ENCODE data around the gene LMX1B. TPM values are rescaled to one million over a fixed set of nuclear protein-coding genes. Genes with fewer than 3 reads are reported as not detected.
"Not testable (repeated sequence)": the region's sequence is repeated elsewhere in the genome, so short reads cannot be mapped to it uniquely, and the experiment has no call there.

Gene LMX1B
- total RNA-seq, 1 experiment from 2014 or later, result 2.6 TPM

DNA sequence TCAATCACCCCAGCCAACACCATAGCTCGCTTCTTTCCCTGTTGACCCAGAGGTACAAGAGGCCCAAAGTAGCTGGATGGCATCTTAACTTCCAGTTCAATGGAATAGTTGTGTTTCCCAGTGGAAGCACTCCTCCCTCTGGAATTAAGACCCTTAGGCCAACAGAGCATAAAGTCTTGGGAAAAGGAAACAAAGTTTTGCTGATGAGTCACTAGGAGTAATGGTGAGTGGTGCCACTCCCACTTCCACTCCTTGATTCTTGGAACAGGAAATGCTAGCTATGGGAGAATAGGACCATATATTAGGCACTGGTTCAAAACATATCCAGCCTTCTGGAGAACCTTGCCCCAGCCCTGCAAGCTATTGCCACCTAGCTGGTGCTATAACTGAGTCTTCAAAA is 44.7 kb upstream of the LMX1B start:
- H3K27me3 ChIP-seq (ENCODE audit: control insufficient read depth, insufficient read depth, low read length), result peaks cover 4% of the 10 kb centered on the region; the same call in 1 of the 2 replicates
- intact Hi-C loops (cut with micrococcal nuclease; ENCODE audit: unreplicated experiment), result no loop called here
- no peaks in the 10 kb centered on the region for H3K9me3 ChIP-seq (ENCODE audit: control insufficient read depth, insufficient read depth, low read depth, low read length)
- no peak overlapping the region for H3K27ac ChIP-seq (ENCODE audit: low read length)
- TF ChIP-seq POLR2AphosphoS5 (IDR thresholded peaks at IDR 0.05; ENCODE audit: low read depth, low read length) (no peak), SIN3A (IDR thresholded peaks at IDR 0.05; ENCODE audit: borderline replicate concordance, insufficient read depth, low read depth, low read length) (no peak)
- TF ChIP-seq, protein P1, sequence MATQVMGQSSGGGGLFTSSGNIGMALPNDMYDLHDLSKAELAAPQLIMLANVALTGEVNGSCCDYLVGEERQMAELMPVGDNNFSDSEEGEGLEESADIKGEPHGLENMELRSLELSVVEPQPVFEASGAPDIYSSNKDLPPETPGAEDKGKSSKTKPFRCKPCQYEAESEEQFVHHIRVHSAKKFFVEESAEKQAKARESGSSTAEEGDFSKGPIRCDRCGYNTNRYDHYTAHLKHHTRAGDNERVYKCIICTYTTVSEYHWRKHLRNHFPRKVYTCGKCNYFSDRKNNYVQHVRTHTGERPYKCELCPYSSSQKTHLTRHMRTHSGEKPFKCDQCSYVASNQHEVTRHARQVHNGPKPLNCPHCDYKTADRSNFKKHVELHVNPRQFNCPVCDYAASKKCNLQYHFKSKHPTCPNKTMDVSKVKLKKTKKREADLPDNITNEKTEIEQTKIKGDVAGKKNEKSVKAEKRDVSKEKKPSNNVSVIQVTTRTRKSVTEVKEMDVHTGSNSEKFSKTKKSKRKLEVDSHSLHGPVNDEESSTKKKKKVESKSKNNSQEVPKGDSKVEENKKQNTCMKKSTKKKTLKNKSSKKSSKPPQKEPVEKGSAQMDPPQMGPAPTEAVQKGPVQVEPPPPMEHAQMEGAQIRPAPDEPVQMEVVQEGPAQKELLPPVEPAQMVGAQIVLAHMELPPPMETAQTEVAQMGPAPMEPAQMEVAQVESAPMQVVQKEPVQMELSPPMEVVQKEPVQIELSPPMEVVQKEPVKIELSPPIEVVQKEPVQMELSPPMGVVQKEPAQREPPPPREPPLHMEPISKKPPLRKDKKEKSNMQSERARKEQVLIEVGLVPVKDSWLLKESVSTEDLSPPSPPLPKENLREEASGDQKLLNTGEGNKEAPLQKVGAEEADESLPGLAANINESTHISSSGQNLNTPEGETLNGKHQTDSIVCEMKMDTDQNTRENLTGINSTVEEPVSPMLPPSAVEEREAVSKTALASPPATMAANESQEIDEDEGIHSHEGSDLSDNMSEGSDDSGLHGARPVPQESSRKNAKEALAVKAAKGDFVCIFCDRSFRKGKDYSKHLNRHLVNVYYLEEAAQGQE (IDR thresholded peaks at IDR 0.05; ENCODE audit: insufficient read depth in 1 of 2, low read depth in 2 of 2, low read length in 1 of 2), result no peak
- no peaks in the 10 kb centered on the region for H3K4me1 ChIP-seq (ENCODE audit: control insufficient read depth, insufficient read depth, low read length)
- CTCF ChIA-PET, result interaction anchor here (0.6 kb wide), 1 partner anchor 13 kb away, joined by 5 read pairs; no protein-coding TSS in a partner anchor
- in situ Hi-C loops (cut with HindIII; ENCODE audit: low pct_unique_long_range_greater_than_20kb, low sequenced_read_pairs), result no loop called here
- BruUV-seq (replicated peaks), result no TSS peak
- ATAC-seq (no peak), DNase-seq (ENCODE audit: low read depth, low spot score) (no peak)
- no peaks in the 10 kb centered on the region for H3K36me3 ChIP-seq (ENCODE audit: control insufficient read depth, insufficient read depth, low read length)
- POLR2A ChIA-PET, result no interaction called here
- no peak overlapping the region for H3K4me3 ChIP-seq (ENCODE audit: low read depth in 2 of 2, low read length in 2 of 2)

DNA sequence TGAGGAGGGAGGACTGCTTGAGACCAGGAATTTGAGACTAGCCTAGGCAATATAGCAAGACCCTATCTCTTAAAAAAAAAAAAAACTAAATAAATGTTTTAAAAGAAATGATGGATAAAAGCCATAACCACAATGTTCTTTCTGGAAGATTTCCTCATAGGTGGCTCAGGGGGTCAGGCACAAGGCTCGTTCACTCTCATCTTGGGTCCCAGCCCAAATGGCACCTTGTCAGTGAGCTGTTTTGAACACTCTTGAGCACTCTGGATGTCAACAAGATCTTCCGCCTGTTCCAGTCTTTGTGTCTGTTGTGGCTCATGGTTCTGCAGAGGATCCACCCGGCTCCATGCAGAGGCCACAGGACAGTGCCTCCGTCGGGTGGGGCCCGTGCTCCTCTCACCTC is 35.7 kb upstream of the LMX1B start:
- Histone ChIP-seq H3K27me3 (ENCODE audit: control insufficient read depth, insufficient read depth, low read length) (no peaks in the 10 kb centered on the region), H3K36me3 (ENCODE audit: control insufficient read depth, insufficient read depth, low read length) (no peaks in the 10 kb centered on the region), H3K9me3 (ENCODE audit: control insufficient read depth, insufficient read depth, low read depth, low read length) (no peaks in the 10 kb centered on the region), H3K4me1 (ENCODE audit: control insufficient read depth, insufficient read depth, low read length) (no peaks in the 10 kb centered on the region), H3K27ac (ENCODE audit: low read length) (no peak overlapping the region), H3K4me3 (ENCODE audit: low read depth in 2 of 2, low read length in 2 of 2) (no peak overlapping the region)
- ATAC-seq (no peak), DNase-seq (ENCODE audit: low read depth, low spot score) (no peak)
- intact Hi-C loops (cut with micrococcal nuclease; ENCODE audit: unreplicated experiment), result no loop called here
- POLR2A ChIA-PET, result no interaction called here
- CTCF ChIA-PET, result no interaction called here
- TF ChIP-seq, protein P2, sequence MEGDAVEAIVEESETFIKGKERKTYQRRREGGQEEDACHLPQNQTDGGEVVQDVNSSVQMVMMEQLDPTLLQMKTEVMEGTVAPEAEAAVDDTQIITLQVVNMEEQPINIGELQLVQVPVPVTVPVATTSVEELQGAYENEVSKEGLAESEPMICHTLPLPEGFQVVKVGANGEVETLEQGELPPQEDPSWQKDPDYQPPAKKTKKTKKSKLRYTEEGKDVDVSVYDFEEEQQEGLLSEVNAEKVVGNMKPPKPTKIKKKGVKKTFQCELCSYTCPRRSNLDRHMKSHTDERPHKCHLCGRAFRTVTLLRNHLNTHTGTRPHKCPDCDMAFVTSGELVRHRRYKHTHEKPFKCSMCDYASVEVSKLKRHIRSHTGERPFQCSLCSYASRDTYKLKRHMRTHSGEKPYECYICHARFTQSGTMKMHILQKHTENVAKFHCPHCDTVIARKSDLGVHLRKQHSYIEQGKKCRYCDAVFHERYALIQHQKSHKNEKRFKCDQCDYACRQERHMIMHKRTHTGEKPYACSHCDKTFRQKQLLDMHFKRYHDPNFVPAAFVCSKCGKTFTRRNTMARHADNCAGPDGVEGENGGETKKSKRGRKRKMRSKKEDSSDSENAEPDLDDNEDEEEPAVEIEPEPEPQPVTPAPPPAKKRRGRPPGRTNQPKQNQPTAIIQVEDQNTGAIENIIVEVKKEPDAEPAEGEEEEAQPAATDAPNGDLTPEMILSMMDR (IDR thresholded peaks at IDR 0.05), result no peak
- TF ChIP-seq, protein P1 (IDR thresholded peaks at IDR 0.05; ENCODE audit: insufficient read depth in 1 of 2, low read depth in 2 of 2, low read length in 1 of 2), result no peak
- TF ChIP-seq SIN3A (IDR thresholded peaks at IDR 0.05; ENCODE audit: borderline replicate concordance, insufficient read depth, low read depth, low read length) (no peak), TCF7L2 (IDR thresholded peaks at IDR 0.05; ENCODE audit: low read depth, low read length) (no peak), POLR2AphosphoS5 (IDR thresholded peaks at IDR 0.05; ENCODE audit: low read depth, low read length) (no peak)
- no TSS peak for BruUV-seq (replicated peaks)
- in situ Hi-C loops (cut with HindIII; ENCODE audit: low pct_unique_long_range_greater_than_20kb, low sequenced_read_pairs), result no loop called here

DNA sequence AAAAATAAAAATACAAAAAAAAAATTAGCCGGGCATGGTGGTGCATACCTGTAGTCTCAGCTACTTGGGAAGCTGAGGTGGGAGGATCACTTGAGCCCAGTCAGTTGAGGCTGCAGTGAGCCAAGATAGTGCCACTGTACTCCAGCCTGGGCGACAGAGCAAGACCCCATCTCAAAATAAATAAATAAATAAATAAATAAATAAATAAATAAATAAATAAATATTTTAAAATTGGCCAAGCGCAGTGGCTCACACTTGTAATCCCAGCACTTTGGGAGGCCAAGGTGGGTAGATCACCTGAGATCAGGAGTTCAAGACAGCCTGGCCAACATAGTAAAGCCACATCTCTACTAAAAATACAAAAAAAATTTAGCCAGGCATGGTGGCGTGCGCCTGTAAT is 33.4 kb upstream of the LMX1B start:
- H3K4me3 ChIP-seq (ENCODE audit: low read depth in 2 of 2, low read length in 2 of 2); BruUV-seq (replicated peaks); POLR2A ChIA-PET; H3K27ac ChIP-seq (ENCODE audit: low read length); CTCF ChIA-PET; ATAC-seq; H3K4me1 ChIP-seq (ENCODE audit: control insufficient read depth, insufficient read depth, low read length); intact Hi-C loops (cut with micrococcal nuclease; ENCODE audit: unreplicated experiment); DNase-seq (ENCODE audit: low read depth, low spot score); H3K9me3 ChIP-seq (ENCODE audit: control insufficient read depth, insufficient read depth, low read depth, low read length); H3K36me3 ChIP-seq (ENCODE audit: control insufficient read depth, insufficient read depth, low read length); in situ Hi-C loops (cut with HindIII; ENCODE audit: low pct_unique_long_range_greater_than_20kb, low sequenced_read_pairs); H3K27me3 ChIP-seq (ENCODE audit: control insufficient read depth, insufficient read depth, low read length): not testable (repeated sequence)
